Neural cell (in vitro differentiated cells): ENCODE results near the gene SYNGR2. TPM values are rescaled to one million over a fixed set of nuclear protein-coding genes. Genes with fewer than 3 reads are reported as not detected.

Source experiments
- H2AFZ ChIP-seq: fragments of 200-600, 300-800 bp; sonication (generic), shearing (Covaris generic); 2 replicates; pipeline ENCODE4 v1.6.0; 2014; ENCODE audit warnings: low read depth, mild to moderate bottlenecking, antibody characterized with exemption, low read length, moderate library complexity
- H3F3A ChIP-seq: fragments of 200-600 bp; shearing (Covaris generic); 2 replicates; pipeline ENCODE4 v1.6.1; 2016; ENCODE audit warnings: mild to moderate bottlenecking, moderate library complexity, mixed read lengths, antibody characterized with exemption, low read length; ENCODE audit not compliant: insufficient read depth, poor library complexity, severe bottlenecking
- H3K27ac ChIP-seq: fragments of 200-600, 300-800 bp; sonication (generic), shearing (Covaris generic); 2 replicates; pipeline ENCODE4 v1.5.1; 2014; ENCODE audit warnings: mild to moderate bottlenecking, low read length, moderate library complexity
- H3K27me3 ChIP-seq: fragments of 300-800, 200-600 bp; sonication (generic), shearing (Covaris generic); 2 replicates; pipeline ENCODE4 v1.6.0; 2014; ENCODE audit warnings: mild to moderate bottlenecking, low read depth, low read length, moderate library complexity; ENCODE audit not compliant: insufficient read depth
- H3K36me3 ChIP-seq: fragments of 300-800, 200-600 bp; sonication (generic), shearing (Covaris generic); 2 replicates; pipeline ENCODE4 v1.5.1; 2014; ENCODE audit warnings: mild to moderate bottlenecking, antibody characterized with exemption, low read length, moderate library complexity; ENCODE audit not compliant: insufficient read depth
- H3K4me2 ChIP-seq: fragments of 300-800, 200-600 bp; sonication (generic), shearing (Covaris generic); 2 replicates; pipeline ENCODE4 v1.6.0; 2014; ENCODE audit warnings: mild to moderate bottlenecking, low read length
- H3K4me3 ChIP-seq: fragments of 300-800, 200-600 bp; sonication (generic), shearing (Covaris generic); 2 replicates; pipeline ENCODE4 v1.5.1; 2014; ENCODE audit warnings: mild to moderate bottlenecking, low read length, moderate library complexity
- H3K79me2 ChIP-seq: fragments of 200-600 bp; shearing (Covaris generic); replicated peaks from 2 replicates; pipeline ENCODE4 v1.6.0; 2014; ENCODE audit warnings: mild to moderate bottlenecking, low read length, moderate library complexity; ENCODE audit not compliant: insufficient read depth
- H3K9ac ChIP-seq: fragments of 300-800, 200-600 bp; sonication (generic), shearing (Covaris generic); 2 replicates; pipeline ENCODE4 v1.6.1; 2016; ENCODE audit warnings: mild to moderate bottlenecking, low read length, mixed read lengths
- H3K9me2 ChIP-seq: fragments of 200-600 bp; shearing (Covaris generic); 2 replicates; pipeline ENCODE4 v1.6.1; 2016; ENCODE audit warnings: mild to moderate bottlenecking, low read length, mixed read lengths; ENCODE audit not compliant: insufficient read depth
- H3K9me3 ChIP-seq: fragments of 200-600, 300-800 bp; sonication (generic), shearing (Covaris generic); 2 replicates; pipeline ENCODE4 v1.6.1; 2016; ENCODE audit warnings: mild to moderate bottlenecking, mixed run types, low read length, moderate library complexity, mixed read lengths
- H4K20me1 ChIP-seq: fragments of 200-600 bp; shearing (Covaris generic); 2 replicates; pipeline ENCODE4 v1.6.1; 2016; ENCODE audit warnings: mild to moderate bottlenecking, mixed run types; ENCODE audit not compliant: insufficient read depth
- CTCF ChIP-seq: fragments of 450-650 bp; IDR thresholded peaks from 2 replicates; pipeline ENCODE4 v1.5.1; 2014; ENCODE audit warnings: antibody characterized with exemption, mild to moderate bottlenecking, moderate library complexity; ENCODE audit not compliant: poor library complexity, severe bottlenecking
- EP300 ChIP-seq: fragments of 450-650 bp; conservative IDR thresholded peaks from 2 replicates; pipeline ENCODE4 v1.6.1; 2014; ENCODE audit warnings: antibody characterized with exemption, mild to moderate bottlenecking, moderate library complexity; ENCODE audit not compliant: poor library complexity, severe bottlenecking
- EZH2 ChIP-seq: fragments of 200-600, 300-800 bp; shearing (Covaris generic), sonication (generic); IDR thresholded peaks from 2 replicates; pipeline ENCODE4 v1.6.1; 2014; ENCODE audit warnings: antibody characterized with exemption, low read length, borderline replicate concordance, mild to moderate bottlenecking; ENCODE audit not compliant: insufficient read depth, poor library complexity, severe bottlenecking
- MXI1 ChIP-seq: fragments of 450-650 bp; conservative IDR thresholded peaks from 2 replicates; pipeline ENCODE4 v1.6.1; 2014; ENCODE audit warnings: antibody characterized with exemption, mild to moderate bottlenecking; ENCODE audit not compliant: poor library complexity, severe bottlenecking
- POLR2AphosphoS5 ChIP-seq: IDR thresholded peaks from 2 replicates; pipeline ENCODE4 v1.6.1; 2012
- RAD21 ChIP-seq: fragments of 450-650 bp; conservative IDR thresholded peaks from 2 replicates; pipeline ENCODE4 v1.6.1; 2014; ENCODE audit warnings: antibody characterized with exemption, mild to moderate bottlenecking, moderate library complexity
- SMC3 ChIP-seq: fragments of 450-650 bp; conservative IDR thresholded peaks from 2 replicates; pipeline ENCODE4 v1.6.1; 2014; ENCODE audit warnings: antibody characterized with exemption, mild to moderate bottlenecking, moderate library complexity; ENCODE audit not compliant: poor library complexity
- TAF1 ChIP-seq: IDR thresholded peaks from 2 replicates; pipeline ENCODE4 v1.6.1; 2012; ENCODE audit warnings: low read depth
- polyA plus RNA-seq: library from polyadenylated mRNA; depleted of rRNA; stranded (reverse); fragments of >200 nt; gene quantifications from 2 replicates; pipeline ENCODE4 v1.2.3, GENCODE V29; 2014
- TF ChIP-seq, protein P1 (sequence below): IDR thresholded peaks from 2 replicates; pipeline ENCODE4 v1.6.1; 2012; ENCODE audit warnings: borderline replicate concordance

SYNGR2 gene
- polyA plus RNA-seq, 1 donor from 2014 or later: 3.9 TPM

DNA sequence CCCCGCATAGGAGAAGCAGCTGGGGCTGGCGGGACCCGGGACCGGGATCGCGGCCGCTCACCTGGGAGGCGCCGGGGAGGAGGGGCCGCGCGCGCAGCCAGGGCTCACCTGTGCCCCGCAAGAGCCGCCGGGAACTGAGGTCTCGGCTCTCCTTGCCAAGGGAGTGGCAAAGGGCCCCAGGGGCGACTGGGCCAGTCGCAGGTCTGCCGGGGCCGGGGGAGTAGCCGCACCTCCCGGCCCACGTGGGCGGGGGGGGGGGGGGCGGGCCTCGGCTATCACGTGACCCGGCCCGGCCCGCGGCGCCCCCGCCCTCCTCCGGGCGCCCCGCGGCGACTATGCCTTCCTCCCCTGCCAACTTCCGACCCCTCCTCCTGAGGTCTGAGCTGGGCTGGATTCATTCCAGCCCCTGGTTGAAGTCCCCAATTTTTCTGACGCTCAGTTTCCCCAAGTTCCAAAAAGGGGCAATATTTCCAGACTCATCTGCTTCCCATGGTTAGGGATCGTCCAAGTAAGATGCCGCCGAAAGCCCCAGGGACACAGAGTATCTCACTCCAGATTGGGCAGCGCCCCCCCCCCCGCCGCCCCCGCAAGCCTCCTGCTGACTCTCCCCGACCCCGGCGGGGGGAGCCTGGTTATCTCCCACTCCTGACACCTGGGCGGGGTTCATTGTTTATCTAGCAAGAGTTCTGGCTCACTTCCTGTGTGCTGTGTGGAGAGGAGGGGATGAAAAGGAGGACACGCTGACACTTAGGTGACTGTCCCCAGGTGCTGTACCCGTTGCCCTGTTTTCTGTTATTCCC is 39.6 kb upstream of the SYNGR2 start, which contains the start of gene TMC6:
Gene TMC6 (minus strand): TSS at position 205 of the 800 bp plus-strand sequence. CDS start 1,923 bp downstream, outside the sequence.
- Histone ChIP-seq H3K9me2 (no peaks in the 10 kb centered on the region), H3K4me3 (peak within 1 kb of the TSS; percentile 64), H3K27ac (no peak within 1 kb of the TSS), H3K27me3 (peaks cover 54% of the 10 kb centered on the region), H3K79me2 (no peaks in the 10 kb centered on the region), H2AFZ (no peak within 1 kb of the TSS), H3F3A (no peaks in the 10 kb centered on the region), H3K9me3 (no peaks in the 10 kb centered on the region), H3K9ac (no peak within 1 kb of the TSS), H3K36me3 (no peaks in the 10 kb centered on the region), H4K20me1 (no peaks in the 10 kb centered on the region), H3K4me2 (no peak within 1 kb of the TSS)
- TF ChIP-seq RAD21 (no peak), MXI1 (no peak), EZH2 (no peak), CTCF (no peak), EP300 (no peak), POLR2AphosphoS5 (no peak), TAF1 (no peak), SMC3 (no peak)
- TF ChIP-seq, protein P1, sequence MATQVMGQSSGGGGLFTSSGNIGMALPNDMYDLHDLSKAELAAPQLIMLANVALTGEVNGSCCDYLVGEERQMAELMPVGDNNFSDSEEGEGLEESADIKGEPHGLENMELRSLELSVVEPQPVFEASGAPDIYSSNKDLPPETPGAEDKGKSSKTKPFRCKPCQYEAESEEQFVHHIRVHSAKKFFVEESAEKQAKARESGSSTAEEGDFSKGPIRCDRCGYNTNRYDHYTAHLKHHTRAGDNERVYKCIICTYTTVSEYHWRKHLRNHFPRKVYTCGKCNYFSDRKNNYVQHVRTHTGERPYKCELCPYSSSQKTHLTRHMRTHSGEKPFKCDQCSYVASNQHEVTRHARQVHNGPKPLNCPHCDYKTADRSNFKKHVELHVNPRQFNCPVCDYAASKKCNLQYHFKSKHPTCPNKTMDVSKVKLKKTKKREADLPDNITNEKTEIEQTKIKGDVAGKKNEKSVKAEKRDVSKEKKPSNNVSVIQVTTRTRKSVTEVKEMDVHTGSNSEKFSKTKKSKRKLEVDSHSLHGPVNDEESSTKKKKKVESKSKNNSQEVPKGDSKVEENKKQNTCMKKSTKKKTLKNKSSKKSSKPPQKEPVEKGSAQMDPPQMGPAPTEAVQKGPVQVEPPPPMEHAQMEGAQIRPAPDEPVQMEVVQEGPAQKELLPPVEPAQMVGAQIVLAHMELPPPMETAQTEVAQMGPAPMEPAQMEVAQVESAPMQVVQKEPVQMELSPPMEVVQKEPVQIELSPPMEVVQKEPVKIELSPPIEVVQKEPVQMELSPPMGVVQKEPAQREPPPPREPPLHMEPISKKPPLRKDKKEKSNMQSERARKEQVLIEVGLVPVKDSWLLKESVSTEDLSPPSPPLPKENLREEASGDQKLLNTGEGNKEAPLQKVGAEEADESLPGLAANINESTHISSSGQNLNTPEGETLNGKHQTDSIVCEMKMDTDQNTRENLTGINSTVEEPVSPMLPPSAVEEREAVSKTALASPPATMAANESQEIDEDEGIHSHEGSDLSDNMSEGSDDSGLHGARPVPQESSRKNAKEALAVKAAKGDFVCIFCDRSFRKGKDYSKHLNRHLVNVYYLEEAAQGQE: no peak

DNA sequence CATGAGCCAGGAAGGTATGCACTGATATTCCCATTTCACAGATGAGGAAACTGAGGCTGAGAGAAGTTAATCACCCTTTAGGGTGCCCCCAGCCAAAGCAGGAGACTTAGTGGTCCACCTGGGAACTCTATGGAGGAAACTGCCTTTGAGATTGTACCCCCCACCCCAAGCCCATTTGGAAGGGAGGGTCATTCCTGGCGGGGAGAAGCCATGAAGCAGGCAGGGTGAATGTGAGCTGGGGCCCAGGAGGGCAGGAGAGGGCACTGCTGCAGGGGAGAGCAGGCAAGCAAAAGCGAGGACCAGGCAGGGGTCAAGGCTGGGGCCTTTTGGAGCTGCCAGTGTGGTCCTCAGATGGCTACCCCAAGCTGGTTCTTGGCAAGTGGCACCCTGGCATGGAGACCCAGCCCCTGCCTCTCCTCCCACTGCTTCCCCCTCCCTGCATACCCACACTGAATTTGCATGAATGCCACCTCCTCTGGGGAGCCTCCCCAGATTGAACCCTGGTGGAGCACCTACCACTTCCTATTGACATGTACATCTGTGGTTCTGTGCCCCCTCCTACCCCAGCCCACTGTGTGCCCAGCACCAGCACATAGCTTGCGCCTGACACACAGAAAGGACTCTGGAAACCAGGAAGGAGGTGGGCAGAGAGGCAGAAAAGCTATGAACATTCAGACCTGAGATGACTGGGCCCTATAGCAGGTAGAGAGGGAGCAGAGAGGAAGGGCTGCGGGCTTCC is 38.9 kb upstream of the SYNGR2 start:
- H3K79me2 ChIP-seq: no peaks in the 10 kb centered on the region
- H3K36me3 ChIP-seq: no peaks in the 10 kb centered on the region
- H3K9me2 ChIP-seq: no peaks in the 10 kb centered on the region
- H3K4me2 ChIP-seq: no peak overlapping the region
- no peak overlapping the region for H2AFZ ChIP-seq
- TF ChIP-seq MXI1: no peak
- TF ChIP-seq, protein P1: no peak
- no peak for TF ChIP-seq TAF1
- no peak for TF ChIP-seq EP300
- no peak overlapping the region for H3K4me3 ChIP-seq
- no peaks in the 10 kb centered on the region for H3F3A ChIP-seq
- H3K9ac ChIP-seq: no peak overlapping the region
- H3K27ac ChIP-seq: no peak overlapping the region
- peaks cover 54% of the 10 kb centered on the region for H3K27me3 ChIP-seq
- no peaks in the 10 kb centered on the region for H4K20me1 ChIP-seq
- H3K9me3 ChIP-seq: no peaks in the 10 kb centered on the region
